HepG2 (cell line): ENCODE data around the gene DNAJC5. TPM values are rescaled to one million over a fixed set of nuclear protein-coding genes. Genes with fewer than 3 reads are reported as not detected.
A peak's percentile ranks its signal among the peaks of the same experiment; 100 is the strongest.

Experiments used
- ATF1 ChIP-seq: IDR thresholded peaks from 2 replicates; pipeline ENCODE4 v1.6.1; 2016; ENCODE audit warnings: mild to moderate bottlenecking, control low read depth
- ATF7-NPFF ChIP-seq: sonication (generic); formaldehyde crosslinking; IDR thresholded peaks from 2 replicates; pipeline ENCODE4 v1.8.1; 2023; ENCODE audit warnings: mild to moderate bottlenecking, low read depth, missing genetic modification reagents, moderate library complexity
- ATM ChIP-seq: fragments of 450-650 bp; IDR thresholded peaks from 2 replicates; pipeline ENCODE4 v1.7.1; 2017; ENCODE audit warnings: mild to moderate bottlenecking, borderline replicate concordance
- CAMTA2 ChIP-seq: sonication (generic); formaldehyde crosslinking; IDR thresholded peaks from 2 replicates; pipeline ENCODE4 v1.4.0; 2020; ENCODE audit warnings: mild to moderate bottlenecking, missing genetic modification reagents, borderline replicate concordance
- CEBPB ChIP-seq: IDR thresholded peaks from 2 replicates; pipeline ENCODE4 v1.6.1; 2011; ENCODE audit warnings: low read depth, low read length, improper control_type of control experiment, borderline replicate concordance
- CREB1 ChIP-seq, 2 experiments: fragments of 450-650 bp in 1 of 2; IDR thresholded peaks; 2 replicates each; pipeline ENCODE4 v1.6.1; 2016 to 2017; ENCODE audit warnings: control low read depth in 1 of 2, mild to moderate bottlenecking in 1 of 2, missing compliant biosample characterization in 1 of 2, missing genetic modification characterization in 1 of 2
- GATAD2A ChIP-seq: IDR thresholded peaks from 2 replicates; pipeline ENCODE4 v1.6.1; 2016
- HDAC6 ChIP-seq: fragments of 200-600 bp; sonication (generic); IDR thresholded peaks from 2 replicates; pipeline ENCODE4 v1.7.0; 2017; ENCODE audit warnings: mild to moderate bottlenecking, antibody characterized with exemption, low read length, low read depth
- KLF13 ChIP-seq: sonication (generic); formaldehyde crosslinking; IDR thresholded peaks from 2 replicates; pipeline ENCODE4 v1.4.0; 2020; ENCODE audit warnings: mild to moderate bottlenecking, missing genetic modification reagents
- SIX4 ChIP-seq: sonication (generic); formaldehyde crosslinking; IDR thresholded peaks from 2 replicates; pipeline ENCODE4 v1.4.0; 2020; ENCODE audit warnings: missing genetic modification reagents
- ZIK1 ChIP-seq: sonication (generic); formaldehyde crosslinking; IDR thresholded peaks from 2 replicates; pipeline ENCODE4 v1.5.0; 2020; ENCODE audit warnings: mild to moderate bottlenecking, low read depth, missing genetic modification reagents, borderline replicate concordance
- ZNF207 ChIP-seq: fragments of 450-650 bp; IDR thresholded peaks from 2 replicates; pipeline ENCODE4 v1.6.1; 2016; ENCODE audit warnings: antibody characterized with exemption, borderline replicate concordance
- ZNF326 ChIP-seq: sonication (generic); formaldehyde crosslinking; IDR thresholded peaks from 2 replicates; pipeline ENCODE4 v1.4.0; 2020; ENCODE audit warnings: missing genetic modification reagents, borderline replicate concordance
- ZNF33A ChIP-seq: sonication (generic); formaldehyde crosslinking; IDR thresholded peaks from 2 replicates; pipeline ENCODE4 v1.5.1; 2020; ENCODE audit warnings: missing genetic modification reagents, mild to moderate bottlenecking, moderate library complexity, borderline replicate concordance
- ZNF367 ChIP-seq: sonication (generic); formaldehyde crosslinking; IDR thresholded peaks from 2 replicates; pipeline ENCODE4 v1.4.0; 2020; ENCODE audit warnings: missing genetic modification reagents, borderline replicate concordance
- ZNF441 ChIP-seq: sonication (generic); formaldehyde crosslinking; IDR thresholded peaks from 2 replicates; pipeline ENCODE4 v1.7.0; 2021; ENCODE audit warnings: missing genetic modification reagents, borderline replicate concordance
- ZNF615 ChIP-seq: sonication (generic); formaldehyde crosslinking; IDR thresholded peaks from 2 replicates; pipeline ENCODE4 v1.5.0; 2020; ENCODE audit warnings: mild to moderate bottlenecking, missing genetic modification reagents, borderline replicate concordance
- ZNF768 ChIP-seq: sonication (generic); formaldehyde crosslinking; IDR thresholded peaks from 2 replicates; pipeline ENCODE4 v1.4.0; 2020; ENCODE audit warnings: missing genetic modification reagents
- ZNF775 ChIP-seq: sonication (generic); formaldehyde crosslinking; IDR thresholded peaks from 2 replicates; pipeline ENCODE4 v1.4.0; 2020; ENCODE audit warnings: missing genetic modification reagents, mild to moderate bottlenecking, moderate library complexity, borderline replicate concordance
- ZSCAN31 ChIP-seq: sonication (generic); formaldehyde crosslinking; IDR thresholded peaks from 2 replicates; pipeline ENCODE4 v1.5.0; 2020; ENCODE audit warnings: low read depth, mild to moderate bottlenecking, missing genetic modification reagents
- polyA plus RNA-seq, 8 experiments: library from polyadenylated mRNA; depleted of rRNA in 3 of 8; stranded (reverse) in 7 of 8; unstranded in 1 of 8; fragments of >200 nt; fragmentation: Illumina TruSeq in 4 of 8; extraction: Trizol in 4 of 8; gene quantifications; 2 replicates each; pipeline versions ENCODE4 v1.2.1 to v1.2.3, GENCODE V29; 2011 to 2016; ENCODE audit warnings: low read depth in 4 of 8, missing spikeins in 1 of 8, mixed read lengths in 1 of 8; ENCODE audit not compliant: insufficient read depth in 1 of 8
- total RNA-seq, 5 experiments: library from RNA; depleted of rRNA; stranded (reverse); fragments of >200 nt; fragmentation: Illumina TruSeq; extraction: Trizol; gene quantifications; 2 replicates each; pipeline ENCODE4 v1.2.3, GENCODE V29; 2016; ENCODE audit warnings: low read depth in 1 of 5
- TF ChIP-seq, protein P1 (sequence below): sonication (generic); formaldehyde crosslinking; IDR thresholded peaks from 2 replicates; pipeline ENCODE4 v1.8.0; 2022; ENCODE audit warnings: missing genetic modification reagents, mild to moderate bottlenecking, moderate library complexity, borderline replicate concordance
- TF ChIP-seq, protein P2 (sequence below): sonication (generic); formaldehyde crosslinking; IDR thresholded peaks from 2 replicates; pipeline ENCODE4 v1.8.0; 2022; ENCODE audit warnings: mild to moderate bottlenecking, missing genetic modification reagents; ENCODE audit not compliant: insufficient replicate concordance
- TF ChIP-seq, protein P3 (sequence below): sonication (generic); formaldehyde crosslinking; IDR thresholded peaks from 2 replicates; pipeline ENCODE4 v1.8.1; 2023; ENCODE audit warnings: mild to moderate bottlenecking, missing genetic modification reagents
- TF ChIP-seq, protein P4 (sequence below): sonication (generic); formaldehyde crosslinking; IDR thresholded peaks from 2 replicates; pipeline ENCODE4 v1.4.0; 2020; ENCODE audit warnings: mild to moderate bottlenecking, missing genetic modification reagents

DNAJC5 gene
- total and polyA plus RNA-seq, 2 of the 13 experiments (the other 11 are each of a cell fraction or from before 2014, with no cell fraction given), result 42.8 to 64.5 TPM

DNA sequence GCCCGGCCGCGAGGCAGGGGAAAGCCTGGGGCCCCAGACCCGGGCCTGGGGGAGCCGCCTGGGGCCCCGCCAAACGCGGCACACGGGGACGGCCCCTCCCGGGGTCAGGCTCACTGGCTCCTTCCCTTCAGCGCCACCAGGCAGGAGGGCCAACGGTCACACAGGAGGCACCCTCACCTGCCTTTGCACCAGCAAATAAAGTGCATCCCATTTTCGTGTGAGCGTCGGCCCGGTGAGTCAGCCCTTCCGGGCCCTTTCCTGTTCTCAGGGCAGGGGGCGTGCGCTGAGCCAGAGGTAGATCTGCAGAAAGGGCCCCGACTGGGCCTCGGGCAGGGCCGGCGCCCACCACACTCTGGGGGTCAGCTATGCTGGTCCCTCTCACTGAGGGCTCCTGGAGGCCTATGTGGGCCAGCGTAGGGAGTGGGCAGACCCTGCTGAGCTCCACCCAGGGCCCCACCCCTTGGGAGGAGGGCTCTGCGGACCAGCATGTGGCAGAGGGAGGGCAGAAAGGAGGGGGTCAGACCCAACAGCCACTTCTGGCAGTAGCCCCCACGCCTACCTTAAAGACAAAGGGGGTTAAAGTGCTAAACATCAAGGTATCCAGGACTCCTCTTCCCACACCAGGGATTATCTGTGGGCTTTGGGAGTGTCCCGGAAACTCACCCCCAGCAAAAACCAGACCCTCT lies 62.2 kb downstream of the DNAJC5 start (continued):
- TF ChIP-seq ZNF615 (no peak; the same call in 1 of the 2 replicates), ZNF326 (CRISPR knock-in tag) (peak; percentile 94), ATF7-NPFF (CRISPR knock-in tag) (peak; percentile 86), ZNF33A (CRISPR knock-in tag) (0 out of 2 replicates have a peak, but pooled peaks have one; percentile 7), KLF13 (0 out of 2 replicates have a peak, but pooled peaks have one; percentile 14), HDAC6 (no peak), ZNF775 (no peak; the same call in 1 of the 2 replicates), ZNF367 (no peak), ZNF441 (CRISPR knock-in tag) (no peak), ATF1 (no peak), CAMTA2 (CRISPR knock-in tag) (no peak), ZNF207 (no peak), CREB1 (IDR thresholded peaks at IDR 0.05) (no peak), CREB1 (CRISPR knock-in tag; IDR thresholded peaks at IDR 0.05) (no peak), ATM (no peak), ZIK1 (CRISPR knock-in tag) (no peak), ZSCAN31 (CRISPR knock-in tag) (peak; percentile 46; the same call in 1 of the 2 replicates), SIX4 (no peak), GATAD2A (CRISPR knock-in tag) (peak; percentile 80; the same call in 1 of the 2 replicates), CEBPB (no peak), ZNF768 (CRISPR knock-in tag) (no peak; the same call in 1 of the 2 replicates)
- TF ChIP-seq, protein P1, sequence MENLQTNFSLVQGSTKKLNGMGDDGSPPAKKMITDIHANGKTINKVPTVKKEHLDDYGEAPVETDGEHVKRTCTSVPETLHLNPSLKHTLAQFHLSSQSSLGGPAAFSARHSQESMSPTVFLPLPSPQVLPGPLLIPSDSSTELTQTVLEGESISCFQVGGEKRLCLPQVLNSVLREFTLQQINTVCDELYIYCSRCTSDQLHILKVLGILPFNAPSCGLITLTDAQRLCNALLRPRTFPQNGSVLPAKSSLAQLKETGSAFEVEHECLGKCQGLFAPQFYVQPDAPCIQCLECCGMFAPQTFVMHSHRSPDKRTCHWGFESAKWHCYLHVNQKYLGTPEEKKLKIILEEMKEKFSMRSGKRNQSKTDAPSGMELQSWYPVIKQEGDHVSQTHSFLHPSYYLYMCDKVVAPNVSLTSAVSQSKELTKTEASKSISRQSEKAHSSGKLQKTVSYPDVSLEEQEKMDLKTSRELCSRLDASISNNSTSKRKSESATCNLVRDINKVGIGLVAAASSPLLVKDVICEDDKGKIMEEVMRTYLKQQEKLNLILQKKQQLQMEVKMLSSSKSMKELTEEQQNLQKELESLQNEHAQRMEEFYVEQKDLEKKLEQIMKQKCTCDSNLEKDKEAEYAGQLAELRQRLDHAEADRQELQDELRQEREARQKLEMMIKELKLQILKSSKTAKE (CRISPR knock-in tag), result no peak
- TF ChIP-seq, protein P2, sequence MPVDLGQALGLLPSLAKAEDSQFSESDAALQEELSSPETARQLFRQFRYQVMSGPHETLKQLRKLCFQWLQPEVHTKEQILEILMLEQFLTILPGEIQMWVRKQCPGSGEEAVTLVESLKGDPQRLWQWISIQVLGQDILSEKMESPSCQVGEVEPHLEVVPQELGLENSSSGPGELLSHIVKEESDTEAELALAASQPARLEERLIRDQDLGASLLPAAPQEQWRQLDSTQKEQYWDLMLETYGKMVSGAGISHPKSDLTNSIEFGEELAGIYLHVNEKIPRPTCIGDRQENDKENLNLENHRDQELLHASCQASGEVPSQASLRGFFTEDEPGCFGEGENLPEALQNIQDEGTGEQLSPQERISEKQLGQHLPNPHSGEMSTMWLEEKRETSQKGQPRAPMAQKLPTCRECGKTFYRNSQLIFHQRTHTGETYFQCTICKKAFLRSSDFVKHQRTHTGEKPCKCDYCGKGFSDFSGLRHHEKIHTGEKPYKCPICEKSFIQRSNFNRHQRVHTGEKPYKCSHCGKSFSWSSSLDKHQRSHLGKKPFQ (CRISPR knock-in tag), result no peak
- TF ChIP-seq, protein P3, sequence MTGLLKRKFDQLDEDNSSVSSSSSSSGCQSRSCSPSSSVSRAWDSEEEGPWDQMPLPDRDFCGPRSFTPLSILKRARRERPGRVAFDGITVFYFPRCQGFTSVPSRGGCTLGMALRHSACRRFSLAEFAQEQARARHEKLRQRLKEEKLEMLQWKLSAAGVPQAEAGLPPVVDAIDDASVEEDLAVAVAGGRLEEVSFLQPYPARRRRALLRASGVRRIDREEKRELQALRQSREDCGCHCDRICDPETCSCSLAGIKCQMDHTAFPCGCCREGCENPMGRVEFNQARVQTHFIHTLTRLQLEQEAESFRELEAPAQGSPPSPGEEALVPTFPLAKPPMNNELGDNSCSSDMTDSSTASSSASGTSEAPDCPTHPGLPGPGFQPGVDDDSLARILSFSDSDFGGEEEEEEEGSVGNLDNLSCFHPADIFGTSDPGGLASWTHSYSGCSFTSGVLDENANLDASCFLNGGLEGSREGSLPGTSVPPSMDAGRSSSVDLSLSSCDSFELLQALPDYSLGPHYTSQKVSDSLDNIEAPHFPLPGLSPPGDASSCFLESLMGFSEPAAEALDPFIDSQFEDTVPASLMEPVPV (CRISPR knock-in tag), result no peak
- TF ChIP-seq, protein P4, sequence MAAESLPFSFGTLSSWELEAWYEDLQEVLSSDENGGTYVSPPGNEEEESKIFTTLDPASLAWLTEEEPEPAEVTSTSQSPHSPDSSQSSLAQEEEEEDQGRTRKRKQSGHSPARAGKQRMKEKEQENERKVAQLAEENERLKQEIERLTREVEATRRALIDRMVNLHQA (CRISPR knock-in tag), result no peak
